GM23338 (cell line): ENCODE data around the gene RXRB. TPM values are rescaled to one million over a fixed set of nuclear protein-coding genes. Genes with fewer than 3 reads are reported as not detected.

Source experiments
- ATAC-seq: fragments of 200-7000 bp; cut with Tn5 transposase; 3 replicates; pipeline ENCODE4 v1.9.1; 2020
- DNase-seq: peaks from one replicate; pipeline ENCODE4 v3.0.0-alpha.2; 2015; ENCODE audit warnings: low spot score
- H2AFZ ChIP-seq: fragments of 200-600 bp; sonication (generic); 2 replicates; pipeline ENCODE4 v1.8.0; 2016; ENCODE audit warnings: antibody characterized with exemption, mild to moderate bottlenecking, moderate library complexity
- H3F3A ChIP-seq: fragments of 200-600 bp; sonication (generic); replicated peaks from 2 replicates; pipeline ENCODE4 v1.8.0; 2017; ENCODE audit warnings: antibody characterized with exemption, mixed run types, low read depth
- H3K27ac ChIP-seq: fragments of 200-600 bp; sonication (generic); 2 replicates; pipeline ENCODE4 v1.6.1; 2016; ENCODE audit warnings: low read depth
- H3K27me3 ChIP-seq: fragments of 200-600 bp; sonication (generic); 2 replicates; pipeline ENCODE4 v1.8.0; 2016; ENCODE audit warnings: mild to moderate bottlenecking, mixed run types, moderate library complexity; ENCODE audit not compliant: insufficient read depth
- H3K36me3 ChIP-seq: fragments of 200-600 bp; sonication (generic); 2 replicates; pipeline ENCODE4 v1.8.0; 2016; ENCODE audit warnings: mild to moderate bottlenecking; ENCODE audit not compliant: insufficient read depth
- H3K4me1 ChIP-seq: fragments of 200-600 bp; sonication (generic); 2 replicates; pipeline ENCODE4 v1.8.0; 2016; ENCODE audit warnings: mild to moderate bottlenecking, moderate library complexity; ENCODE audit not compliant: insufficient read depth
- H3K4me2 ChIP-seq: fragments of 200-600 bp; sonication (generic); 2 replicates; pipeline ENCODE4 v1.7.1; 2017; ENCODE audit warnings: mixed run types
- H3K4me3 ChIP-seq: fragments of 200-600 bp; sonication (generic); 2 replicates; pipeline ENCODE4 v1.6.1; 2016; ENCODE audit warnings: mixed run types
- H3K79me2 ChIP-seq: fragments of 200-600 bp; sonication (generic); replicated peaks from 2 replicates; pipeline ENCODE4 v1.8.0; 2017; ENCODE audit warnings: mild to moderate bottlenecking; ENCODE audit not compliant: insufficient read depth
- H3K9me2 ChIP-seq: fragments of 200-600 bp; sonication (generic); 2 replicates; pipeline ENCODE4 v1.8.0; 2017; ENCODE audit not compliant: insufficient read depth
- H4K20me1 ChIP-seq: fragments of 200-600 bp; sonication (generic); replicated peaks from 2 replicates; pipeline ENCODE4 v1.8.0; 2017; ENCODE audit warnings: mild to moderate bottlenecking; ENCODE audit not compliant: insufficient read depth
- H3K27ac Mint-ChIP-seq: 2 replicates; pipeline ENCODE4 v1.8.0; 2020; ENCODE audit warnings: inconsistent platforms, mild to moderate bottlenecking, moderate library complexity, mixed read lengths
- H3K27me3 Mint-ChIP-seq: 3 replicates; pipeline ENCODE4 v1.8.0; 2022; ENCODE audit warnings: low read depth, mild to moderate bottlenecking, moderate library complexity, mixed read lengths, inconsistent platforms; ENCODE audit not compliant: insufficient read depth, poor library complexity
- H3K36me3 Mint-ChIP-seq: 3 replicates; pipeline ENCODE4 v1.8.0; 2021; ENCODE audit warnings: low read depth, mild to moderate bottlenecking, inconsistent platforms, moderate library complexity, mixed read lengths
- H3K4me1 Mint-ChIP-seq: 3 replicates; pipeline ENCODE4 v1.8.0; 2020; ENCODE audit warnings: mild to moderate bottlenecking, inconsistent platforms, mixed read lengths
- H3K4me3 Mint-ChIP-seq: 3 replicates; pipeline ENCODE4 v1.8.0; 2021; ENCODE audit warnings: moderate library complexity, mild to moderate bottlenecking, inconsistent platforms, mixed read lengths
- H3K9me3 Mint-ChIP-seq: 3 replicates; pipeline ENCODE4 v1.8.0; 2020; ENCODE audit warnings: moderate library complexity, mild to moderate bottlenecking, inconsistent platforms, mixed read lengths
- CREB1 ChIP-seq: fragments of 250-450 bp; sonication (Bioruptor Pico); IDR thresholded peaks from 2 replicates; pipeline ENCODE4 v1.5.0; 2020; ENCODE audit warnings: low read depth, mild to moderate bottlenecking, moderate library complexity
- CTCF ChIP-seq, 2 experiments: fragments of 200-600 bp in 1 of 2; sonication (generic) in 1 of 2; conservative IDR thresholded peaks; 2 replicates each; pipeline versions ENCODE4 v1.5.1 to v1.6.1; 2016 to 2017; ENCODE audit warnings: antibody characterized with exemption in 2 of 2, low read depth in 2 of 2, mild to moderate bottlenecking in 2 of 2, moderate library complexity in 1 of 2
- ETS1 ChIP-seq: IDR thresholded peaks from 2 replicates; pipeline ENCODE4 v1.6.1; 2016; ENCODE audit warnings: antibody characterized with exemption
- EZH2 ChIP-seq: fragments of 200-600 bp; sonication (generic); IDR thresholded peaks from one replicate; pipeline ENCODE4 v1.8.0; 2017; ENCODE audit warnings: antibody characterized with exemption, mild to moderate bottlenecking, low read depth; ENCODE audit not compliant: unreplicated experiment
- EZH2phosphoT487 ChIP-seq: fragments of 200-600 bp; sonication (generic); IDR thresholded peaks from one replicate; pipeline ENCODE4 v1.8.1; 2018; ENCODE audit warnings: antibody characterized with exemption; ENCODE audit not compliant: unreplicated experiment
- JUNB ChIP-seq: IDR thresholded peaks from one replicate; pipeline ENCODE4 v1.6.1; 2016; ENCODE audit warnings: antibody characterized with exemption; ENCODE audit not compliant: unreplicated experiment
- NANOG ChIP-seq: IDR thresholded peaks from 2 replicates; pipeline ENCODE4 v1.6.1; 2016; ENCODE audit warnings: antibody characterized with exemption, borderline replicate concordance
- POLR2AphosphoS5 ChIP-seq: IDR thresholded peaks from 2 replicates; pipeline ENCODE4 v1.6.1; 2016; ENCODE audit warnings: antibody characterized with exemption, low read depth
- REST ChIP-seq: IDR thresholded peaks from one replicate; pipeline ENCODE4 v1.6.1; 2018; ENCODE audit warnings: antibody characterized with exemption; ENCODE audit not compliant: unreplicated experiment
- STAT1 ChIP-seq: IDR thresholded peaks from one replicate; pipeline ENCODE4 v1.6.1; 2016; ENCODE audit warnings: antibody characterized with exemption; ENCODE audit not compliant: unreplicated experiment
- ZNF114 ChIP-seq: fragments of 250-450 bp; sonication (Bioruptor Pico); IDR thresholded peaks from 2 replicates; pipeline ENCODE4 v1.5.0; 2020; ENCODE audit warnings: mild to moderate bottlenecking, moderate library complexity
- ZNF331 ChIP-seq: fragments of 250-450 bp; sonication (Bioruptor Pico); IDR thresholded peaks from 2 replicates; pipeline ENCODE4 v1.5.0; 2020; ENCODE audit warnings: low read depth, mild to moderate bottlenecking, moderate library complexity
- ZNF462 ChIP-seq: fragments of 250-450 bp; sonication (Bioruptor Pico); IDR thresholded peaks from 2 replicates; pipeline ENCODE4 v1.5.0; 2020; ENCODE audit warnings: mild to moderate bottlenecking, moderate library complexity
- polyA plus RNA-seq: library from polyadenylated mRNA; unstranded; fragments of >200 nt; fragmentation: Nextera tagmentation; extraction: Ambion mirVana; gene quantifications from 2 replicates; pipeline ENCODE4 v1.2.1, GENCODE V29; 2016
- total RNA-seq: library from RNA; depleted of rRNA; stranded (reverse); fragments of >200 nt; shearing (Covaris generic); gene quantifications from 2 replicates; pipeline ENCODE4 v1.2.3, GENCODE V29; 2014

The RXRB gene
- total and polyA plus RNA-seq, 2 experiments from 2014 or later = 6.9 to 11.6 TPM

GRCh38 chr6:33169291-33170175, 30.9 kb downstream of the RXRB start:
- Mint-ChIP-seq H3K9me3 (no peaks in the 10 kb centered on the region; the same call in 1 of the 3 replicates), H3K4me3 (no peak overlapping the region), H3K4me1 (peaks cover 6% of the 10 kb centered on the region; the same call in 2 of the 3 replicates), H3K36me3 (no peaks in the 10 kb centered on the region), H3K27ac (no peak overlapping the region), H3K27me3 (peaks cover 10% of the 10 kb centered on the region)
- no peaks in the 10 kb centered on the region for H3K27me3 ChIP-seq
- H3K36me3 ChIP-seq = no peaks in the 10 kb centered on the region
- DNase-seq (no peak), ATAC-seq (no peak)
- H3K4me2 ChIP-seq = no peak overlapping the region
- H3K9me2 ChIP-seq = no peaks in the 10 kb centered on the region
- no peaks in the 10 kb centered on the region; the same call in 1 of the 2 replicates for H3K4me1 ChIP-seq
- TF ChIP-seq ZNF331 (CRISPR knock-in tag) (no peak), EZH2 (no peak), ZNF114 (CRISPR knock-in tag) (no peak), ETS1 (no peak), EZH2phosphoT487 (no peak), CTCF (conservative IDR thresholded peaks at IDR 0.05; ENCODE audit: low read depth in 2 of 2) (no peak), REST (no peak), POLR2AphosphoS5 (no peak), STAT1 (no peak), JUNB (no peak), NANOG (no peak), ZNF462 (CRISPR knock-in tag) (no peak), CREB1 (CRISPR knock-in tag) (no peak)
- no peak overlapping the region for H3K27ac ChIP-seq
- H4K20me1 ChIP-seq = no peaks in the 10 kb centered on the region
- H3K4me3 ChIP-seq = no peak overlapping the region
- no peaks in the 10 kb centered on the region for H3F3A ChIP-seq
- no peak overlapping the region for H2AFZ ChIP-seq
- H3K79me2 ChIP-seq = no peaks in the 10 kb centered on the region
